ENCODE measurements around the gene YEATS4. TPM values are rescaled to one million over a fixed set of nuclear protein-coding genes. Genes with fewer than 3 reads are reported as not detected.

YEATS4 gene
- total and polyA plus RNA-seq, 9 of the 15 experiments (the other 6 are each of a cell fraction or from before 2014, with no cell fraction given): 25.9 to 92.2 (median 49.2) TPM

DNA sequence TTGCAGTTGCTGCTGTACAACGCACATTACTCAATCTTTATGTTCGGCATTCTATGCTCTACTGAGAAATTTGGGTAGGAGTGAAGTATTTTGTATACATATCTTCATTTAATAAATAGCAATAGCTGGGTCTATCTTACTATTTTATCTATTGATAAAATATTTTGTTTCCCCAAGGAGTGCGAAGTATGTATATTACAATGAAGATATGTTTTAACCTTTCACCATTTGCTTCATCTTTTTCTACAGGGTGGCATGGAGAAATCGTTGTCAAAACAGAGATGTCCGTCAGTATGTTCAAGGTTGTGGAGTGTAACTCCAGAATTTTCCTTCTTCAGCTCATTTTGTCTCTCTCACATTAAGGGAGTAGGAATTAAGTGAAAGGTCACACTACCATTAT, 6.6 kb upstream of the YEATS4 start:
- no peak for DNase-seq (ENCODE audit: extremely low read depth in 1 of 4, low spot score in 3 of 4)
- TF ChIP-seq PHB2 (IDR thresholded peaks at IDR 0.05; ENCODE audit: low read depth): no peak
- no peak for TF ChIP-seq ZNF75A (CRISPR knock-in tag; IDR thresholded peaks at IDR 0.05)
- TF ChIP-seq ZFP30 (CRISPR knock-in tag; IDR thresholded peaks at IDR 0.05; ENCODE audit: borderline replicate concordance): no peak
- TF ChIP-seq HLTF (IDR thresholded peaks at IDR 0.05): no peak
- no peak for TF ChIP-seq ZC3H11A (IDR thresholded peaks at IDR 0.05; ENCODE audit: low read depth, low read length)
- no peak for TF ChIP-seq HDAC1 (IDR thresholded peaks at IDR 0.05)
- TF ChIP-seq CBX8 (IDR thresholded peaks at IDR 0.05; ENCODE audit: borderline replicate concordance, extremely low read depth, low read depth, low read length, poor library complexity, severe bottlenecking): no peak
- TF ChIP-seq ZNF274 (IDR thresholded peaks at IDR 0.05; ENCODE audit: borderline replicate concordance, low read depth, low read length): no peak
- no peak for TF ChIP-seq RUNX1 (IDR thresholded peaks at IDR 0.05; ENCODE audit: low read depth)
- TF ChIP-seq ESRRA (IDR thresholded peaks at IDR 0.05; ENCODE audit: borderline replicate concordance, low read depth): no peak
- no peak for TF ChIP-seq ZNF134 (CRISPR knock-in tag; conservative IDR thresholded peaks at IDR 0.05)
- no peak for TF ChIP-seq PHB (CRISPR knock-in tag; IDR thresholded peaks at IDR 0.05)
- TF ChIP-seq WHSC1 (IDR thresholded peaks at IDR 0.05; ENCODE audit: low read length): no peak
- TF ChIP-seq, protein P1, sequence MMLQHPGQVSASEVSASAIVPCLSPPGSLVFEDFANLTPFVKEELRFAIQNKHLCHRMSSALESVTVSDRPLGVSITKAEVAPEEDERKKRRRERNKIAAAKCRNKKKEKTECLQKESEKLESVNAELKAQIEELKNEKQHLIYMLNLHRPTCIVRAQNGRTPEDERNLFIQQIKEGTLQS (IDR thresholded peaks at IDR 0.05): no peak
- TF ChIP-seq, protein P1 (CRISPR knock-in tag; conservative IDR thresholded peaks at IDR 0.05): no peak
- no peak for TF ChIP-seq DDX20 (tag; IDR thresholded peaks at IDR 0.05; ENCODE audit: low read depth)
- no peak for TF ChIP-seq ZNF778 (CRISPR knock-in tag; IDR thresholded peaks at IDR 0.05)
- TF ChIP-seq ZNF740 (CRISPR knock-in tag; IDR thresholded peaks at IDR 0.05): no peak
- no peak for TF ChIP-seq ZNF740 (tag; IDR thresholded peaks at IDR 0.05)
- no peak for TF ChIP-seq ZNF175 (CRISPR knock-in tag; IDR thresholded peaks at IDR 0.05; ENCODE audit: low read depth)
- TF ChIP-seq TAF7 (tag; IDR thresholded peaks at IDR 0.05): no peak
- no peaks in the 10 kb centered on the region for H3K27me3 ChIP-seq (ENCODE audit: control insufficient read depth in 2 of 2, insufficient read depth in 2 of 2, low read length in 2 of 2)
- no peaks in the 10 kb centered on the region for H3K9me3 ChIP-seq (replicated peaks; ENCODE audit: control insufficient read depth, insufficient read depth, low read depth, low read length)
- H3K4me3 ChIP-seq: no peak overlapping the region
- no peak overlapping the region for H3K9ac ChIP-seq (ENCODE audit: insufficient read depth in 1 of 2, low read depth in 2 of 2, low read length in 2 of 2)
- no peak overlapping the region for H2AFZ ChIP-seq (ENCODE audit: low read depth, low read length)
- ChIA-PET CTCF (ENCODE audit: low intra/inter-chr PET ratio) (no interaction called here), POLR2A (interaction anchor here (0.6 kb wide), 1 partner anchor 39 kb away, joined by 4 read pairs; no protein-coding TSS in a partner anchor)
- no peaks in the 10 kb centered on the region for H3K36me3 ChIP-seq (ENCODE audit: control insufficient read depth, insufficient read depth, low read length)
- peaks cover 4 to 12% of the 10 kb centered on the region in 2 experiments; a peak in 3 of 5 replicates for H3K4me1 ChIP-seq (replicated peaks in 1 of 2; ENCODE audit: control insufficient read depth in 2 of 2, insufficient read depth in 2 of 2, low read length in 2 of 2)
- in situ Hi-C loops (cut with MboI): loop anchor here (10.0 kb wide), 1 partner anchor 222 kb away; no protein-coding TSS in a partner anchor
- no peak for FAIRE-seq
- no peak for ATAC-seq
- no peaks in the 10 kb centered on the region for H4K20me1 ChIP-seq (replicated peaks; ENCODE audit: control insufficient read depth, insufficient read depth, low read length)
- 88% methylated on average over 5 of the region's 5 CpGs for WGBS (ENCODE audit: insufficient coverage, low coverage, missing lambda C conversion rate)
- no peaks in the 10 kb centered on the region for H3K79me2 ChIP-seq (ENCODE audit: control insufficient read depth, insufficient read depth, low read length)
- no peak overlapping the region for H3K4me2 ChIP-seq (ENCODE audit: insufficient read depth, low read length)
- H3K9me1 ChIP-seq (ENCODE audit: control insufficient read depth, insufficient read depth, low read length): no peaks in the 10 kb centered on the region
- H3K27ac ChIP-seq (ENCODE audit: extremely low read depth, low read depth, low read length): no peak overlapping the region
- intact Hi-C loops (cut with micrococcal nuclease): loop anchor here (10.0 kb wide), 2 partner anchors 122 to 198 kb away; partner anchors contain the start of gene FRS2
- no TSS peak for BruUV-seq (replicated peaks)
